GM19372 (cell line): Measurements from ENCODE around the gene EVL.

Experiments used
- ATAC-seq: cut with Tn5 transposase; IDR thresholded peaks from one replicate; pipeline ENCODE4 v1.9.1; 2021; ENCODE audit warnings: mild to moderate bottlenecking, low read depth, moderate library complexity; ENCODE audit not compliant: unreplicated experiment

EVL gene

GRCh38 chr14:100106250-100107112, 41.3 kb downstream of the EVL start:
- ATAC-seq, result no peak

- no peak for ATAC-seq
Measured at GRCh38 chr14:100107236-100107635, 42.0 kb downstream of the EVL start.

- ATAC-seq, result peak; percentile 84
Measured at GRCh38 chr14:100108042-100108825, 43.0 kb downstream of the EVL start.

DNA sequence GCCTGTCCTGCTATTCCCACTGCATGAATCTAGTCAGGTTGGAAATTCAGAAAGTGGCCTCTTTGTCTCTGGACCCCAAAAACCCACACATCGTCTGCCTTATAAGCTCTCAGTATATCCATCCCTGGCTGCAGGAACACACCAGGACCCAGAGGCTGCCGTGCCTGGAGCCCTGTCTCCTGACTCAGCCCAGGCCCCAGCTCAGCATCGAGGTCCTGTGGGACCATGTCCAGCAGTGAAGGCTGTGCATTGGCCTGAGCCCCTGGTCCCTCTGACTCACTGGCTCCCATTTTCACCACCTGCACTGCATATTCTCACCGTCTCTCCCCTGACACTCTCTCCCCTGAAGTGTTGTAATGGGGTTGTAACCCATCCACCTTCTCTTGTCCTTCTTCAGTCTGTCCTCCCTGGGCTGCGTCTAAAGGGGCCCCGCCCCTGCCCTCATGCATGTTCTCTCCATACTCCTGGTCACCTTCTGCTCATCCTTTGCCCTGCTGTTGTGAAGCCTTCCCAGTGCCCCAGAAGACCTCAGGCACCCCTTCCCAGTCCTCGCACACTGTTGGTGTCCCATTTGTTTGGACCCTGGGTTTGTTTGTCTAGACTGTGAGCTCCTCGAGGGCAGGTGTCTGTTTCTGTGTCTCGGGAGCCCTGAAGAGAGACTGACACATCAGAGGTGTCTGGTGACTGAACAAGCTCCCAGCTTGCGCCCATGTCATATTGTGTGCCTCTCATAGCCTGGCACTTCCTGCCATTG, 43.8 kb downstream of the EVL start:
- no peak for ATAC-seq

- no peak for ATAC-seq
Measured at GRCh38 chr14:100109594-100109955, 44.4 kb downstream of the EVL start.

- ATAC-seq, result no peak
Measured at GRCh38 chr14:100110816-100111215, 45.6 kb downstream of the EVL start.

- no peak for ATAC-seq
Measured at GRCh38 chr14:100111931-100112704, 46.9 kb downstream of the EVL start.

- no peak for ATAC-seq
Measured at GRCh38 chr14:100114109-100114765, 49.0 kb downstream of the EVL start.

DNA sequence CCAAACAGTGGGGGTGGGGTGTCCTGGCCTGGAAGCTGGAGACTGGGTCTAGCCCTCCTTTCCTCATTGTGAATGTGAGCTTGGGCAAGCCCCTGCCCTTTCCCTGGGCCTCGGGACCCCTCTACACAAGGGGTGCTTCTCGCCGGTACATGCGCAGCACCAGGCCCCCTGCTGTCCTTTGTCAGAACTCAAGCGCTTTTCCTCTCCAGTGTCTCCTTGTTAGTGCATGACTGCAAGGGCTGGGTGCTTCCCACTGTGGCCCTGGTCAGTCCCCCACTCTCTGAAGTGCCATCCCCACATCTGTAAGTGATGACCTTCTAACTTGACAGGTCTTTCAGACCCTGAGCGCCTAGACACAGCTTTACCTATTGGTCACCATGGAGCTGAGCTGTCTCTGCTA, 50.0 kb downstream of the EVL start:
- no peak for ATAC-seq

- no peak for ATAC-seq
Measured at GRCh38 chr14:100115726-100116125, 50.5 kb downstream of the EVL start.

GRCh38 chr14:100116134-100116533, 50.9 kb downstream of the EVL start:
- no peak for ATAC-seq

DNA sequence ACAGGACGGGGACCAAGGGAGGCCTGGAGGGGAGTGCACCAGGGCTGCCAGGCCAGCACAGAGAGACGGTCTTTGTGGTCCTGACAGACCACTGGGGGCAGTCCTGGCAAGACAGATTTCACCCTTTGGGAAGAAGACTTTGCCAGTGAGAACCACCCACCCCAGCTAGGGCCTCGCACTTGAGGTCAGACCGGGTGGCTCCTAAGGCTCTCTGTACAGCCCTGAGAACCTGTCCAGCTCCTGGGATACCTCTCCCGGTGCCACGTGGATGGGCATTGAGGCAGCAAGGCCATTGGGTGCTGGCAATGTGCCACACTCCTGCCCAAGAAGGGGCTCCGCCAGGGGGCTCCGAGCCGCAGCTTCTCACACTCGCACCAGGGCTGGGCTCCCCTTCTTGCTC, 51.8 kb downstream of the EVL start:
- ATAC-seq, result no peak

DNA sequence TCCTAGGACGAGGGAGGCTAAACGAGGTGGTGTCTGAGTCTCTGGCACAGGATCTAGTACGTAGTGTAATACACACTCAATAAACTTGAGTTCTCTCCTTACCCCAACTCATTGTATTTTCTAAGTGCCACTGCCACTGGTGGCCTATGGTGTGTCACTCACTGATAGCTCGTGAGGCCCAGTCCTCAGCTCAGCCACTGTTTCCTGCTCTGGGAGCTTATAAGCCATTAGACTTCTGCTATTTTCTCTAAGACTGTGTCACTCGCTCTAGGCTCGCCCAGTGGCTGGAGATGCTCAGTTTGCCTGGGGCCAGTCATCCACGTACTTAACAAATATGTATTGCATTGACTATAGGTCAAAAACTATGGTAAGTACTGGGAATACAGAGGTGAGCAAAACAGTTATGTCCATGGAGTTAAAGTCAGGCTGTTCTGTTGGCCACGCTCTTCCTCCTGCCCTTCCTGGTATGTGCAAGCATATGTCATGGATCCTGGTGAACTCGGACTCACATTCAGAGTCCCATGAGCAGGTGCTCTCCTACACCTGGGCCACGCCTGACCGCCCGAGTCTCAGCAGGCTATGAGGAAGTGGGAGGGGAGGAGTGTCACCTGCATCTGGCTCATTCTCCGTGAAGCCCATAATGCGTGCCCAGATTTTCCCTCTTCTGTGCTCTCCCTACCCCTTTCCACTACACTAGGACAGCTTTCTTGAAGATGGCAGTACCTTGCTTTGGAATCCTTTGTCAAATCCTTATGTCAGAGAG, 52.6 kb downstream of the EVL start:
- ATAC-seq, result no peak

GRCh38 chr14:100118396-100119011, 53.3 kb downstream of the EVL start:
- ATAC-seq, result no peak

DNA sequence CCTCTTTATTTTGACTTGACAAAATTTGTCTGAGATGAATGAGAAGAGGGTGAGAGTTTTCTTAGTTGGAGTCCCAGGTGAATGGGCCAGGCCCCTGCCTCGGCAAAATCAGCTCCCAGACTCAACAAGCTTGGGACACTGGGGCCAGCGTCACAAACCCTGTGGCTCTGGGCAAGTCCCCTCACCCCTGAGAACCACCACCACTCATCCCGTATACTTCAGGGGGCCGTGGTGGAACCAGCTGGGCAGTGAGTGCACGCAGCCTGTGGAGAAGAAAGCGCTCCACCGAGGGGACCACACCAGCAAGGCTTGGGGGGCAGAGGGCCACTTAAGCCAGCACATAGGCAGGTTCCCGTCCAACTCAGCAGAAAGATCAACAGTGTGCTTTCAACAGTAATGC, 54.0 kb downstream of the EVL start:
- ATAC-seq, result no peak

GRCh38 chr14:100120522-100121269, 55.5 kb downstream of the EVL start:
- ATAC-seq, result no peak

DNA sequence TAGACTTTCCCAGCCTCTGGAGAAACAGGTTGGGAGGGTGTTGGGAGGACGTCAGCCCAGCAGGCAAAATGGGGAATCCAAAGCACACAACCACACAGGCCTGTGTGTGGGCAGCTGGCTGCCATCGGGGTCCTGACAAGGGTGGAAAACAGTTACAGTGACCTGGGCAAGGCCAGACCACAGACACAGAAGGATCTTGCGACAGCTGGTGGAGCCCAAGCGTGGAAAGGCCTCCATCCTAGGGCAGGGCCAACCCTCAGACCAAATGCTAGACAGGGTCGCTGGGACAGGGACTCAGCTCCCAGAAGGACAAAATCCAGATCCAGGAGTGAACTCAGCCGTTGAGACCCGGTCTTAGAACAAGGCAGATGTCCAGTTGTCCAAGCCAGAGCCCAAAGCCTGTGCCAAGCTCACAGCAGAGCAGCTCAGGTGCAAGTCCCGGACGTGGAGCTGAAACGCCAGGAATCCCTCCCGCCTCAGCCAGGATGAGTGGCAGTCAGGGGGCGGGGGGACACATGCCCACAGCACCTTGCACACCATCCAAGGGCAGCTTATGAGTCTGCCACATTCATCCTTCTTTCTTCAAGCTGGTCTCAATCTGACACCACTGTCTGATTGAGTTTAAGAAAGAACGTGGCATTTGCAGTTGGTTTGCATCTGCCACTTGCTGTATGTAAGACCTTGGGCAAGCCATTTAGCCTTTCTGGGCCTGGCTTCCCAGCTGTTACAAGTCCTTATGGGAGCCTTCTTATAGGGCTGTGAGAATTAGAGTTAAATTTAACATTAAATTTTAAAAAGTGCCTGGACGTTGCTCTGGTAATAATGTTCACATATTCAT, 56.6 kb downstream of the EVL start:
- ATAC-seq, result no peak
